Fibroblast of skin of back (primary cell): Measurements from ENCODE around the gene ZNF254. TPM values are rescaled to one million over a fixed set of nuclear protein-coding genes. Genes with fewer than 3 reads are reported as not detected.
"Not testable (repeated sequence)": the region's sequence is repeated elsewhere in the genome, so short reads cannot be mapped to it uniquely, and the experiment has no call there.

Experiments used
- DNase-seq: peaks from one replicate; pipeline ENCODE4 v3.0.0-alpha.2; 2013
- polyA plus RNA-seq, 2 experiments: library from polyadenylated mRNA; unstranded; fragments of 120-200 nt; gene quantifications; one replicate each; pipeline ENCODE4 v1.2.1, GENCODE V29; 2013; ENCODE audit not compliant: insufficient read length in 2 of 2

Gene ZNF254
- 3.8 TPM for polyA plus RNA-seq (2013, experiment 1 of 2; ENCODE audit: insufficient read length)
- polyA plus RNA-seq (2013, experiment 2 of 2; ENCODE audit: insufficient read length): 4.1 TPM

- peak; percentile 98 for DNase-seq
Observed at GRCh38 chr19:24086974-24087595, at the start of gene ZNF254. Gene ZNF254 (plus strand): TSS chr19:24087187. CDS start chr19:24087308, 121 bp downstream.

GRCh38 chr19:24040621-24041020, 46.4 kb upstream of the ZNF254 start:
- DNase-seq: no peak

- not testable (repeated sequence) for DNase-seq
Observed at GRCh38 chr19:24041326-24041725, 45.7 kb upstream of the ZNF254 start.

- no peak for DNase-seq
Observed at GRCh38 chr19:24046550-24046949, 40.4 kb upstream of the ZNF254 start.

- no peak for DNase-seq
Observed at GRCh38 chr19:24048261-24048660, 38.7 kb upstream of the ZNF254 start.

- no peak for DNase-seq
Observed at GRCh38 chr19:24049537-24049936, 37.5 kb upstream of the ZNF254 start.

GRCh38 chr19:24051516-24051915, 35.5 kb upstream of the ZNF254 start:
- no peak for DNase-seq

GRCh38 chr19:24052811-24053210, 34.2 kb upstream of the ZNF254 start:
- no peak for DNase-seq

GRCh38 chr19:24053601-24054000, 33.4 kb upstream of the ZNF254 start:
- no peak for DNase-seq

- peak; percentile 81 for DNase-seq
Observed at GRCh38 chr19:24054044-24054935, 32.7 kb upstream of the ZNF254 start.

GRCh38 chr19:24055548-24055947, 31.4 kb upstream of the ZNF254 start:
- DNase-seq: no peak

GRCh38 chr19:24057144-24057543, 29.8 kb upstream of the ZNF254 start:
- no peak for DNase-seq

- no peak for DNase-seq
Observed at GRCh38 chr19:24059563-24060295, 27.3 kb upstream of the ZNF254 start.

GRCh38 chr19:24060687-24061356, 26.2 kb upstream of the ZNF254 start:
- no peak for DNase-seq

- peak; percentile 8 for DNase-seq
Observed at GRCh38 chr19:24062190-24062589, 24.8 kb upstream of the ZNF254 start.

- DNase-seq: no peak
Observed at GRCh38 chr19:24063295-24063694, 23.7 kb upstream of the ZNF254 start.

- no peak for DNase-seq
Observed at GRCh38 chr19:24064175-24064574, 22.8 kb upstream of the ZNF254 start.

GRCh38 chr19:24065243-24065642, 21.7 kb upstream of the ZNF254 start:
- DNase-seq: no peak

- no peak for DNase-seq
Observed at GRCh38 chr19:24065865-24066604, 21.0 kb upstream of the ZNF254 start.

- DNase-seq: peak; percentile 6
Observed at GRCh38 chr19:24069905-24070657, 16.9 kb upstream of the ZNF254 start.

GRCh38 chr19:24071078-24071477, 15.9 kb upstream of the ZNF254 start:
- no peak for DNase-seq
